Nephron (organoid): ENCODE data around the gene NAPEPLD.
"Not testable (repeated sequence)": the region's sequence is repeated elsewhere in the genome, so short reads cannot be mapped to it uniquely, and the experiment has no call there.

Experiments
- H3K27ac Mint-ChIP-seq, 3 experiments: 2 replicates each; pipeline ENCODE4 v1.8.0; 2020; ENCODE audit warnings: mixed read lengths in 3 of 3, mild to moderate bottlenecking in 2 of 3, moderate library complexity in 1 of 3
- H3K27me3 Mint-ChIP-seq: 2 replicates; pipeline ENCODE4 v1.8.0; 2021; ENCODE audit warnings: low read depth, mild to moderate bottlenecking, moderate library complexity, mixed read lengths
- H3K36me3 Mint-ChIP-seq: 2 replicates; pipeline ENCODE4 v1.8.0; 2020; ENCODE audit warnings: low read depth, mixed read lengths
- H3K4me1 Mint-ChIP-seq: 2 replicates; pipeline ENCODE4 v1.8.0; 2020; ENCODE audit warnings: mixed read lengths
- H3K4me3 Mint-ChIP-seq, 3 experiments: 2 replicates each; pipeline ENCODE4 v1.8.0; 2020; ENCODE audit warnings: mild to moderate bottlenecking in 3 of 3, mixed read lengths in 3 of 3, moderate library complexity in 2 of 3
- H3K9me3 Mint-ChIP-seq: 2 replicates; pipeline ENCODE4 v1.8.0; 2020; ENCODE audit warnings: mixed read lengths
- TF ChIP-seq, protein P1 (sequence below), 3 experiments: fragments of 200-600 bp; sonication (generic); IDR thresholded peaks; one replicate each; pipeline ENCODE4 v1.5.0; 2021; ENCODE audit warnings: antibody characterized with exemption in 3 of 3; ENCODE audit not compliant: unreplicated experiment in 3 of 3

NAPEPLD gene

DNA sequence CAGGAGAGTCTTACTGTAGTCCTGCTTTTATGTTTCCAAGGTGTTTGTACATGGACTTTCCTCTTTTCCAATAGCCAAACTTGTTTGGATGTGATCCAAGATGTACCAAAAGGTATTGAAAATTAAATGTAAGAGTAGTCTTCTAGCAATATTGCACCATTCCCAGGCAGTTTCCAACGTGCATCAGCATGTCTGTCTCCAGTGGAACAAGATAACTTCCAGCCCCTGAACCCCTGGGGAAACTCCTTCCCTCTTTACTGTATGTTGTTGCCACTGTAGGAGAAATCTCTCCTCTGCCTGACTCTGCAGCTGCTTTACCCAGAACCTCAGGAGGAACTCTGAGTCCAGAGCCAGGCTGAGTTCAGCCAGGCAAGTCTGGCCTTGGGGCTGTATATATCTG is 55.5 kb downstream of the NAPEPLD start:
- TF ChIP-seq, protein P1, sequence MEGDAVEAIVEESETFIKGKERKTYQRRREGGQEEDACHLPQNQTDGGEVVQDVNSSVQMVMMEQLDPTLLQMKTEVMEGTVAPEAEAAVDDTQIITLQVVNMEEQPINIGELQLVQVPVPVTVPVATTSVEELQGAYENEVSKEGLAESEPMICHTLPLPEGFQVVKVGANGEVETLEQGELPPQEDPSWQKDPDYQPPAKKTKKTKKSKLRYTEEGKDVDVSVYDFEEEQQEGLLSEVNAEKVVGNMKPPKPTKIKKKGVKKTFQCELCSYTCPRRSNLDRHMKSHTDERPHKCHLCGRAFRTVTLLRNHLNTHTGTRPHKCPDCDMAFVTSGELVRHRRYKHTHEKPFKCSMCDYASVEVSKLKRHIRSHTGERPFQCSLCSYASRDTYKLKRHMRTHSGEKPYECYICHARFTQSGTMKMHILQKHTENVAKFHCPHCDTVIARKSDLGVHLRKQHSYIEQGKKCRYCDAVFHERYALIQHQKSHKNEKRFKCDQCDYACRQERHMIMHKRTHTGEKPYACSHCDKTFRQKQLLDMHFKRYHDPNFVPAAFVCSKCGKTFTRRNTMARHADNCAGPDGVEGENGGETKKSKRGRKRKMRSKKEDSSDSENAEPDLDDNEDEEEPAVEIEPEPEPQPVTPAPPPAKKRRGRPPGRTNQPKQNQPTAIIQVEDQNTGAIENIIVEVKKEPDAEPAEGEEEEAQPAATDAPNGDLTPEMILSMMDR (IDR thresholded peaks at IDR 0.05; ENCODE audit: unreplicated experiment in 3 of 3): no peak
- no peaks in the 10 kb centered on the region for H3K9me3 Mint-ChIP-seq
- H3K4me1 Mint-ChIP-seq: no peaks in the 10 kb centered on the region

DNA sequence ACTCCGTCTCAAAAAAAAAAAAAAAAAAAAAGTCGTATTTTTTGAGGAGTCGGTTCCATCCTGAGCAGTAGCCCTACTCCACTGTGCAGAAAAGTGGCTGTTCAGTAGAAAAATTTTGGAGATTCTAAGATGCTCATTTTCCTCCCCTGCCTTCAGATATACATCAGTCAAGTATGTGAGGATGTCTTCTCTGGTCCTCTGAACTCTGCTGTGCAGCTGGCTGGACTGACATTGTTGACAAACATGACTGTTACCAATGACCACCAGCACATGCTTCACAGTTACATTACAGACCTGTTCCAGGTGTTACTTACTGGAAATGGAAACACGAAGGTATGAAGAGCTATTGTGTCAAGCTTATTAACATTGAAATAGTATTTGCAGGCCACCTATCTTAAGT is 56.6 kb downstream of the NAPEPLD start:
- not testable (repeated sequence) for H3K4me1 Mint-ChIP-seq, H3K9me3 Mint-ChIP-seq, H3K27me3 Mint-ChIP-seq, H3K27ac Mint-ChIP-seq, H3K4me3 Mint-ChIP-seq
- H3K36me3 Mint-ChIP-seq: peaks cover 62% of the 10 kb centered on the region

More for the DNA sequence above, 55.5 kb downstream of the NAPEPLD start:
- Mint-ChIP-seq H3K27ac (no peak overlapping the region), H3K4me3 (no peak overlapping the region), H3K27me3 (no peaks in the 10 kb centered on the region), H3K36me3 (peaks cover 65% of the 10 kb centered on the region)

DNA sequence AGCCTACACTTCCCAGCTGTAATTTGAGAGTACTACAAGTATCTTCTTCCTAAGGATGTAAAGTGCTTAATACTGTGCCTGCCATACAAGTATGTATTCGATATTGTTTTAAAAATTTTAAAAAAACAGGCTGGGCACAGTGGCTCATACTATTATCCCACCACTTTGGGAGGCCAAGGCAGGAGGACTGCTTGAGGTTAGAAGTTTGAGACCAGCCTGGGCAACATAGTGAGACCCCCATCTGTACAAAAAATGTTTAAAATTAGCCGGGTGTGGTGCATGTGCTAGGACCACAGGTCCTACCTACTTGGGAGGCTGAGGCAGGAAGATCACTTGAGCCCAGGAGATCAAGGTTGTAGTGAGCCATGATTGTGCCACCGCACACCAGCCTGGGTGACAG is 65.7 kb downstream of the NAPEPLD start:
- no peak overlapping the region for H3K27ac Mint-ChIP-seq
- TF ChIP-seq, protein P1 (IDR thresholded peaks at IDR 0.05; ENCODE audit: unreplicated experiment in 3 of 3): no peak
- no peak overlapping the region for H3K4me3 Mint-ChIP-seq
- no peaks in the 10 kb centered on the region for H3K27me3 Mint-ChIP-seq
- H3K9me3 Mint-ChIP-seq: no peaks in the 10 kb centered on the region
- no peaks in the 10 kb centered on the region for H3K4me1 Mint-ChIP-seq
- peaks cover 31% of the 10 kb centered on the region for H3K36me3 Mint-ChIP-seq

DNA sequence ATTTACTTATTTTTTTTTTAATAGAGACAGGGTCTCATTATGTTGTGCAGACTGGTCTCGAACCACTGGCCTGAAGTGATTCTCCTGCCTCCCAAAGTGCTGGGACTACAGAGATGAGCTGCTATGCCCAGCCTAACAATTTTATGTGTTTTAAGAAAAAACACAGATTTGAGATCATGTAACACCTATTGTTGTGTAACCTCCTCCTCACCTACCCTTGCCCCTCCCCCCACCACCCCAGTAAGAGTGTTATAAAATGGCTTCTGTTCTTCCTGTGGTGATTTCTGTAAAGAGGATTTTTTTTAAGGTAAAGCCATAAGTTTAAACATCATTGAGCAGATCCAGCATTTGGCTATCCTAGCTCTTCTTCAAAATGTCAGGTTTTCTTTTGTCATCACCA is 66.4 kb downstream of the NAPEPLD start:
- no peak overlapping the region for H3K4me3 Mint-ChIP-seq
- no peaks in the 10 kb centered on the region for H3K9me3 Mint-ChIP-seq
- H3K27ac Mint-ChIP-seq: no peak overlapping the region
- H3K27me3 Mint-ChIP-seq: no peaks in the 10 kb centered on the region
- no peaks in the 10 kb centered on the region for H3K4me1 Mint-ChIP-seq
- H3K36me3 Mint-ChIP-seq: peaks cover 30% of the 10 kb centered on the region
- TF ChIP-seq, protein P1 (IDR thresholded peaks at IDR 0.05; ENCODE audit: unreplicated experiment in 3 of 3): no peak

DNA sequence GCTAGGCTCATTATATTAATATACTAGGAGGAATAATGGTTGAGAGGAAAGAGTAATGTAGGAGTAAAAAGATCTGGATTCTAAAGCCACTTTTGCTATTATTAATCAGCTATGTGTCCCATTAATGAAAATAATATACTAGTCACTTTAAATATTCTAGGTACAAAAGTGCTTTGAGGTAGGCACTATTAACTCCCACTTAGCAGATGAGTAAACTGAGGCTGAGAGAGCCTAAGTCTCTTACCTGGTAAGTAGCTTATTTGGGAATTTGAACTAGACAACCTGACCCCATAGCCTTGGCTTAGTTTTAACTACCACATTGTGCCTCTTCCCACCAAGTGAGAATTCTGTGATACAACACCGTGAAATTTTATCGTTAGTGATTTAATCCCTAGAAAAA is 68.0 kb downstream of the NAPEPLD start:
- no peak overlapping the region for H3K4me3 Mint-ChIP-seq
- peaks cover 3% of the 10 kb centered on the region for H3K4me1 Mint-ChIP-seq
- H3K27ac Mint-ChIP-seq: no peak overlapping the region
- H3K27me3 Mint-ChIP-seq: no peaks in the 10 kb centered on the region
- H3K9me3 Mint-ChIP-seq: no peaks in the 10 kb centered on the region
- H3K36me3 Mint-ChIP-seq: peaks cover 24% of the 10 kb centered on the region
- TF ChIP-seq, protein P1 (IDR thresholded peaks at IDR 0.05; ENCODE audit: unreplicated experiment in 3 of 3): no peak

DNA sequence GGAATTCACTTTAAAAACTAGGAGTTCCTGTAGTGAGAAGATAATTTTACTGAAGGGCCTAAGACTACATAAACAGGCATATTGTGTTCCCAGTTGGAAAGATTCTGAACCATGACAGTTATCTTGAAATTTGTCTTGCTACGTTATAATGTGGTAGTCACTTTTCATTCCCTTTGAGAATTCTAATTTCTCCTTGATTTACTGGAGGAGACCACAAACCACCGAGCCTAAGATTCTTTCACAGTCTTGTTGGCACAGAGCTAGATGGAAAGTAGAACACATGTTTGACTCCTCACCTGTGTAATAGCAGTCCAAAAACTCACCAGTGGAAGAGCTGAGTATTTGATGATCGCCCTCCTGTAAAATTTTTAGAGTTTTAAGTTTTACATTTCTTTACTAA is 69.1 kb downstream of the NAPEPLD start:
- Mint-ChIP-seq H3K9me3 (no peaks in the 10 kb centered on the region), H3K4me3 (no peak overlapping the region), H3K36me3 (peaks cover 20% of the 10 kb centered on the region), H3K27ac (no peak overlapping the region), H3K4me1 (peaks cover 7% of the 10 kb centered on the region), H3K27me3 (no peaks in the 10 kb centered on the region)
- TF ChIP-seq, protein P1 (IDR thresholded peaks at IDR 0.05; ENCODE audit: unreplicated experiment in 3 of 3): no peak

DNA sequence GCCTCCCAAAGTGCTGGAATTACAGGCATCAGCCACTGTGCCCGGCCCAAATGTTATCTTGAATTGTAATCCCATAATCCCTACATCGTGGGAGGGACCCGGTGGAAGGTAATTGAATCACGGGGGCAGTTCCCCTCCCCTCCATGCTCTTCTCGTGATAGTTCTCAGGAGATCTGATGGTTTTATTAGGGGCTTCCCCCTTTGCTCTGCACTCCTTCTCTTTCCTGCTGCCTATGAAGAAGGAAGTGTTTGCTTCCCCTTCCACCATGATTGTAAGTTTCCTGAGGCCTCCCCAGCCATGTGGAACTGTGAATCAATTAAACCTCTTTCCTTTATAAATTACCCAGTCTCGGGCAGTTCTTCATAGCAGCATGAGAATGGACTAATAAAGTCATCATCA is 70.7 kb downstream of the NAPEPLD start:
- peak overlapping the region; percentile 61 to 81 (median 76) for H3K4me3 Mint-ChIP-seq
- not testable (repeated sequence) for H3K36me3 Mint-ChIP-seq, H3K9me3 Mint-ChIP-seq, H3K27me3 Mint-ChIP-seq
- peak overlapping the region in 1 of 3 experiments; percentile 36 for H3K27ac Mint-ChIP-seq
- H3K4me1 Mint-ChIP-seq: peaks cover 18% of the 10 kb centered on the region
